Frontal cortex (tissue), 4 donors: ENCODE results near the gene MYO6. TPM values are rescaled to one million over a fixed set of nuclear protein-coding genes. Genes with fewer than 3 reads are reported as not detected.
A peak's percentile ranks its signal among the peaks of the same experiment; 100 is the strongest.

Experiments used
- DNase-seq, 2 donors: peaks; one replicate each; pipeline ENCODE4 v3.0.0; 2012; ENCODE audit warnings: low spot score in 2 of 2
- FAIRE-seq: peaks from 2 replicates; lab custom pipeline; 2012; peaks lifted over from hg19 to GRCh38; lab: Jason Lieb, UNC
- small RNA-seq: library from RNA; depleted of rRNA; stranded (forward); fragments of <200 nt; gene quantifications from one replicate; pipeline ENCODE3, GENCODE V24; 2014
- total RNA-seq: library from RNA; depleted of rRNA; stranded (reverse); fragments of >200 nt; gene quantifications from one replicate; pipeline ENCODE4 v1.2.3, GENCODE V29; 2014
- donor health status: control.
- donor health status: control.
- donor health status: control.

Gene MYO6
- total RNA-seq, 1 donor from 2014 or later = 14.7 TPM

- FAIRE-seq (no peak), DNase-seq (peak; percentile 58 to 71)
Observed at GRCh38 chr6:75934643-75935472, 185.8 kb downstream of the MYO6 start.

GRCh38 chr6:75935473-75935793 lies 186.4 kb downstream of the MYO6 start:
- no peak for FAIRE-seq
- no peak for DNase-seq

GRCh38 chr6:75936682-75937081 lies 187.6 kb downstream of the MYO6 start:
- DNase-seq = no peak
- no peak for FAIRE-seq

GRCh38 chr6:75937846-75938245 lies 188.8 kb downstream of the MYO6 start:
- FAIRE-seq = no peak
- DNase-seq = no peak

- DNase-seq (no peak), FAIRE-seq (no peak)
Observed at GRCh38 chr6:75940564-75940963, 191.5 kb downstream of the MYO6 start.

- no peak for FAIRE-seq
- DNase-seq = no peak
Observed at GRCh38 chr6:75941509-75941908, 192.5 kb downstream of the MYO6 start.

- no peak for DNase-seq
- no peak for FAIRE-seq
Observed at GRCh38 chr6:75943381-75943780, 194.3 kb downstream of the MYO6 start.

- DNase-seq = no peak
- FAIRE-seq = no peak
Observed at GRCh38 chr6:75946146-75946831, 197.2 kb downstream of the MYO6 start.

- FAIRE-seq (no peak), DNase-seq (no peak)
Observed at GRCh38 chr6:75947935-75948334, 198.9 kb downstream of the MYO6 start.

GRCh38 chr6:75952128-75952527 lies 203.1 kb downstream of the MYO6 start:
- DNase-seq = no peak
- no peak for FAIRE-seq

GRCh38 chr6:75963569-75963968 lies 214.5 kb downstream of the MYO6 start:
- FAIRE-seq (no peak), DNase-seq (no peak)

GRCh38 chr6:75968143-75968542 lies 219.1 kb downstream of the MYO6 start:
- DNase-seq (no peak), FAIRE-seq (peak; percentile 34)

Small RNAs within 50 kb of the gene (small RNA-seq; reads per million reads assigned to genes)
- gene RF00019 (not detected), gene RNA5SP209 (not detected), gene RNU6-155P (not detected)

Other genes with a start within 250 kb of the MYO6 start
- 307 TPM for gene SENP6, start 147.4 kb upstream of the MYO6 start, total RNA-seq